ENCODE results near the gene RASGRF1.

The RASGRF1 gene

GRCh38 chr15:79084308-79084968, 6.1 kb downstream of the RASGRF1 start:
- H3K9ac ChIP-seq (ENCODE audit: low read length in 2 of 2) = no peak overlapping the region
- peaks cover 26 to 29% of the 10 kb centered on the region in 2 donors for H3K27me3 ChIP-seq (ENCODE audit: control insufficient read depth in 1 of 2, insufficient read depth in 2 of 2, low read length in 2 of 2)
- H3K4me1 ChIP-seq (ENCODE audit: control insufficient read depth, insufficient read depth, low read length) = peaks cover 4% of the 10 kb centered on the region
- H3K27ac ChIP-seq (ENCODE audit: low read length) = no peak overlapping the region
- H3K9me3 ChIP-seq (ENCODE audit: control insufficient read depth in 2 of 2, low read length in 2 of 2) = no peaks in the 10 kb centered on the region
- no peaks in the 10 kb centered on the region for H3K36me3 ChIP-seq (ENCODE audit: control insufficient read depth in 2 of 2, insufficient read depth in 2 of 2, low read length in 2 of 2)
- no peak overlapping the region for H3K4me3 ChIP-seq (ENCODE audit: low read length in 2 of 2)

- Histone ChIP-seq H3K27ac (ENCODE audit: low read length) (no peak overlapping the region), H3K4me3 (ENCODE audit: low read length in 2 of 2) (no peak overlapping the region), H3K4me1 (ENCODE audit: control insufficient read depth, insufficient read depth, low read length) (no peaks in the 10 kb centered on the region), H3K9me3 (ENCODE audit: control insufficient read depth in 2 of 2, low read length in 2 of 2) (no peaks in the 10 kb centered on the region), H3K27me3 (ENCODE audit: control insufficient read depth in 1 of 2, insufficient read depth in 2 of 2, low read length in 2 of 2) (peaks cover 16% of the 10 kb centered on the region in 2 donors), H3K36me3 (ENCODE audit: control insufficient read depth in 2 of 2, insufficient read depth in 2 of 2, low read length in 2 of 2) (no peaks in the 10 kb centered on the region), H3K9ac (ENCODE audit: low read length in 2 of 2) (no peak overlapping the region)
Observed at GRCh38 chr15:79083154-79083553, 7.4 kb downstream of the RASGRF1 start.

GRCh38 chr15:79082363-79083070, 8.1 kb downstream of the RASGRF1 start:
- H3K27ac ChIP-seq (ENCODE audit: low read length) = no peak overlapping the region
- H3K27me3 ChIP-seq (ENCODE audit: control insufficient read depth in 1 of 2, insufficient read depth in 2 of 2, low read length in 2 of 2) = peaks cover 12 to 13% of the 10 kb centered on the region in 2 donors
- no peaks in the 10 kb centered on the region for H3K36me3 ChIP-seq (ENCODE audit: control insufficient read depth in 2 of 2, insufficient read depth in 2 of 2, low read length in 2 of 2)

GRCh38 chr15:79078763-79079410, 11.7 kb downstream of the RASGRF1 start:
- no peaks in the 10 kb centered on the region for H3K9me3 ChIP-seq (ENCODE audit: control insufficient read depth in 2 of 2, low read length in 2 of 2)
- H3K27ac ChIP-seq (ENCODE audit: low read length) = no peak overlapping the region
- no peak overlapping the region for H3K4me3 ChIP-seq (ENCODE audit: low read length in 2 of 2)
- no peak overlapping the region for H3K9ac ChIP-seq (ENCODE audit: low read length in 2 of 2)
- H3K4me1 ChIP-seq (ENCODE audit: control insufficient read depth, insufficient read depth, low read length) = no peaks in the 10 kb centered on the region
- H3K27me3 ChIP-seq (ENCODE audit: control insufficient read depth in 1 of 2, insufficient read depth in 2 of 2, low read length in 2 of 2) = peaks cover 0 to 8% of the 10 kb centered on the region in 2 donors
- H3K36me3 ChIP-seq (ENCODE audit: control insufficient read depth in 2 of 2, insufficient read depth in 2 of 2, low read length in 2 of 2) = no peaks in the 10 kb centered on the region

More at GRCh38 chr15:79082363-79083070, 8.1 kb downstream of the RASGRF1 start:
- Histone ChIP-seq H3K9ac (ENCODE audit: low read length in 2 of 2) (no peak overlapping the region), H3K9me3 (ENCODE audit: control insufficient read depth in 2 of 2, low read length in 2 of 2) (no peaks in the 10 kb centered on the region), H3K4me3 (ENCODE audit: low read length in 2 of 2) (no peak overlapping the region), H3K4me1 (ENCODE audit: control insufficient read depth, insufficient read depth, low read length) (no peaks in the 10 kb centered on the region)

- Histone ChIP-seq H3K4me3 (ENCODE audit: low read length in 2 of 2) (no peak overlapping the region), H3K27ac (ENCODE audit: low read length) (no peak overlapping the region), H3K9me3 (ENCODE audit: control insufficient read depth in 2 of 2, low read length in 2 of 2) (no peaks in the 10 kb centered on the region), H3K9ac (ENCODE audit: low read length in 2 of 2) (no peak overlapping the region), H3K27me3 (ENCODE audit: control insufficient read depth in 1 of 2, insufficient read depth in 2 of 2, low read length in 2 of 2) (peaks cover 0 to 6% of the 10 kb centered on the region in 2 donors), H3K36me3 (ENCODE audit: control insufficient read depth in 2 of 2, insufficient read depth in 2 of 2, low read length in 2 of 2) (no peaks in the 10 kb centered on the region), H3K4me1 (ENCODE audit: control insufficient read depth, insufficient read depth, low read length) (no peaks in the 10 kb centered on the region)
Observed at GRCh38 chr15:79078003-79078402, 12.6 kb downstream of the RASGRF1 start.

- peaks cover 0 to 4% of the 10 kb centered on the region in 2 donors for H3K27me3 ChIP-seq (ENCODE audit: control insufficient read depth in 1 of 2, insufficient read depth in 2 of 2, low read length in 2 of 2)
- H3K36me3 ChIP-seq (ENCODE audit: control insufficient read depth in 2 of 2, insufficient read depth in 2 of 2, low read length in 2 of 2) = no peaks in the 10 kb centered on the region
Observed at GRCh38 chr15:79076661-79077060, 13.9 kb downstream of the RASGRF1 start.

GRCh38 chr15:79075256-79075655, 15.3 kb downstream of the RASGRF1 start:
- H3K27ac ChIP-seq (ENCODE audit: low read length) = no peak overlapping the region
- H3K4me3 ChIP-seq (ENCODE audit: low read length in 2 of 2) = no peak overlapping the region

More at GRCh38 chr15:79076661-79077060, 13.9 kb downstream of the RASGRF1 start:
- Histone ChIP-seq H3K27ac (ENCODE audit: low read length) (no peak overlapping the region), H3K4me1 (ENCODE audit: control insufficient read depth, insufficient read depth, low read length) (peaks cover 2% of the 10 kb centered on the region), H3K9ac (ENCODE audit: low read length in 2 of 2) (no peak overlapping the region), H3K9me3 (ENCODE audit: control insufficient read depth in 2 of 2, low read length in 2 of 2) (no peaks in the 10 kb centered on the region), H3K4me3 (ENCODE audit: low read length in 2 of 2) (no peak overlapping the region)

GRCh38 chr15:79073336-79073735, 17.2 kb downstream of the RASGRF1 start:
- H3K4me3 ChIP-seq (ENCODE audit: low read length in 2 of 2) = no peak overlapping the region
- H3K36me3 ChIP-seq (ENCODE audit: control insufficient read depth in 2 of 2, insufficient read depth in 2 of 2, low read length in 2 of 2) = no peaks in the 10 kb centered on the region
- peaks cover 0 to 4% of the 10 kb centered on the region in 2 donors for H3K27me3 ChIP-seq (ENCODE audit: control insufficient read depth in 1 of 2, insufficient read depth in 2 of 2, low read length in 2 of 2)
- no peak overlapping the region for H3K27ac ChIP-seq (ENCODE audit: low read length)
- H3K9me3 ChIP-seq (ENCODE audit: control insufficient read depth in 2 of 2, low read length in 2 of 2) = no peaks in the 10 kb centered on the region
- no peak overlapping the region for H3K9ac ChIP-seq (ENCODE audit: low read length in 2 of 2)
- peaks cover 5% of the 10 kb centered on the region for H3K4me1 ChIP-seq (ENCODE audit: control insufficient read depth, insufficient read depth, low read length)

More at GRCh38 chr15:79075256-79075655, 15.3 kb downstream of the RASGRF1 start:
- Histone ChIP-seq H3K9ac (ENCODE audit: low read length in 2 of 2) (no peak overlapping the region), H3K36me3 (ENCODE audit: control insufficient read depth in 2 of 2, insufficient read depth in 2 of 2, low read length in 2 of 2) (no peaks in the 10 kb centered on the region), H3K9me3 (ENCODE audit: control insufficient read depth in 2 of 2, low read length in 2 of 2) (no peaks in the 10 kb centered on the region), H3K4me1 (ENCODE audit: control insufficient read depth, insufficient read depth, low read length) (peaks cover 5% of the 10 kb centered on the region), H3K27me3 (ENCODE audit: control insufficient read depth in 1 of 2, insufficient read depth in 2 of 2, low read length in 2 of 2) (peaks cover 0 to 4% of the 10 kb centered on the region in 2 donors)

GRCh38 chr15:79071901-79072300, 18.7 kb downstream of the RASGRF1 start:
- Histone ChIP-seq H3K27me3 (ENCODE audit: control insufficient read depth in 1 of 2, insufficient read depth in 2 of 2, low read length in 2 of 2) (peaks cover 0 to 4% of the 10 kb centered on the region in 2 donors), H3K36me3 (ENCODE audit: control insufficient read depth in 2 of 2, insufficient read depth in 2 of 2, low read length in 2 of 2) (no peaks in the 10 kb centered on the region), H3K4me3 (ENCODE audit: low read length in 2 of 2) (no peak overlapping the region), H3K9ac (ENCODE audit: low read length in 2 of 2) (no peak overlapping the region), H3K9me3 (ENCODE audit: control insufficient read depth in 2 of 2, low read length in 2 of 2) (no peaks in the 10 kb centered on the region), H3K4me1 (ENCODE audit: control insufficient read depth, insufficient read depth, low read length) (peaks cover 9% of the 10 kb centered on the region), H3K27ac (ENCODE audit: low read length) (no peak overlapping the region)

- H3K27ac ChIP-seq (ENCODE audit: low read length) = no peak overlapping the region
- H3K4me3 ChIP-seq (ENCODE audit: low read length in 2 of 2) = no peak overlapping the region
- no peaks in the 10 kb centered on the region for H3K9me3 ChIP-seq (ENCODE audit: control insufficient read depth in 2 of 2, low read length in 2 of 2)
- H3K9ac ChIP-seq (ENCODE audit: low read length in 2 of 2) = no peak overlapping the region
- peaks cover 0 to 2% of the 10 kb centered on the region in 2 donors for H3K27me3 ChIP-seq (ENCODE audit: control insufficient read depth in 1 of 2, insufficient read depth in 2 of 2, low read length in 2 of 2)
- no peaks in the 10 kb centered on the region for H3K36me3 ChIP-seq (ENCODE audit: control insufficient read depth in 2 of 2, insufficient read depth in 2 of 2, low read length in 2 of 2)
- H3K4me1 ChIP-seq (ENCODE audit: control insufficient read depth, insufficient read depth, low read length) = peaks cover 11% of the 10 kb centered on the region
Observed at GRCh38 chr15:79068790-79069189, 21.8 kb downstream of the RASGRF1 start.

Measured in stomach smooth muscle (tissue), 2 donors.